OCI-M2 (cell line): Measurements from ENCODE around the gene CA11.
"Not testable (repeated sequence)": the region's sequence is repeated elsewhere in the genome, so short reads cannot be mapped to it uniquely, and the experiment has no call there.

Experiments used
- DNase-seq: peaks from one replicate; lab custom pipeline; 2025; ENCODE audit not compliant: unreplicated experiment; lab: John Stamatoyannopoulos, UW

Gene CA11

GRCh38 chr19:48669903-48670668, 24.1 kb upstream of the CA11 start:
- DNase-seq, result no peak

GRCh38 chr19:48668761-48669160, 22.8 kb upstream of the CA11 start:
- no peak for DNase-seq

- no peak for DNase-seq
These were observed 22.3 kb upstream of the CA11 start for GRCh38 chr19:48668332-48668731.

- DNase-seq, result no peak
These were observed 19.8 kb upstream of the CA11 start for GRCh38 chr19:48665786-48666185.

- no peak for DNase-seq
These were observed 18.5 kb upstream of the CA11 start for GRCh38 chr19:48664476-48664875.

DNA sequence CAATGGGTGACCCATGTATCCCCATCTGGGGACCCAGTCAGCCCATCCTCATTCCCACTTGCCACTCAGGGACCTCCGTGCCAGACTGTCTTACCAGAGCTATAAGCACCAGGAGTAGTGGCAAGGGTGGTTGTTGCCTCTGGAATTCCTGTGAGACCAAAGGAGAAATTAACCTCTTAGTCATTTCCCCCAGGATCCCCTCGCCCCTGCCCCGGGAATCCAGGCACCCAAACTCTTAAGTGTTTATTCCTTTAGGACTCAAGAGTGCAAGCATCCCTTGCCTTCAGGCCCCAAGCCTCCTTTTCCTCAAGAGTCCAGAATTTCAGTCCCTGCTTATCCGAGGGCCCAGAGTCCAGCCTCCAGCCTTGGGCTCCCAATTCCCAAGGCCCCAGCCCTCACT, 17.7 kb upstream of the CA11 start:
- DNase-seq, result no peak

DNA sequence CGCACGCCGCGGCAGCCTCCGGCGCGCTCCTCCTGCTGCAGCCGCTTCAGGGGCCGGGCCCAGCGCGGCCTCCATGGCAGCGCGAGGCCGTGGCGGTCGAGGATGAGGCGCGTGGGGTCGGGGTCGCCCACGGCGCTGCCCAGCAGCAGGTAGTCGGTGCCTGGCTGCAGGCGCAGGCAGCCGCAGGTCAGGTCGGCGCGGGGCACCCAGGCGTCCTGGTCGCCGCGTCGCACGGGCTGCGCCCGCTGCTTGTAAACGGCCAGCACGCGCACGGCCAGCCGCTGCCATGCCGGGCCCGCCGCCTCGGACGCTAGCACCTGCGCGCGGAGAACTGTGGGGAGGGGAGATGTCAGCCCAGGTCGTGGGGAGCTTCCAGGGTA, 15.7 kb upstream of the CA11 start:
- no peak for DNase-seq

- no peak for DNase-seq
These were observed 15.1 kb upstream of the CA11 start for GRCh38 chr19:48660852-48661710.

DNA sequence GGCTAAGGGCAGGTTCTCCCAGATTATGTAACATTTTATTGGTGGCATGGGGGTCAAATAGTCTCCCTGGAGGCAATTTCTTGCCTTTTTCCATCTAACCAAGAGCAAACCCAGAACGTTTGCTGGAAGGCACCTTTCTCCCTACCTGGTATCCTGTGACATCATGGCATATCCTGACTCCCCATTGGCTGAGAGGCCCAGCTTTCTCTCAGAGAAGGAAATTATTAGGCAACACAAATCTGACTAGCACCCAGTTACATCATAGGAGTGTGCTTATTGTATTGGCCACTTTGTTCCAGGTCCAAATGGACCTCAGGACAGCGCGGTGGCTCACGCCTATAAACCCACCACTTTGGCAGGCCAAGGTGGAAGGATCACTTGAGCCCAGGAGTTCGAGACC, 13.8 kb upstream of the CA11 start:
- DNase-seq, result no peak

DNA sequence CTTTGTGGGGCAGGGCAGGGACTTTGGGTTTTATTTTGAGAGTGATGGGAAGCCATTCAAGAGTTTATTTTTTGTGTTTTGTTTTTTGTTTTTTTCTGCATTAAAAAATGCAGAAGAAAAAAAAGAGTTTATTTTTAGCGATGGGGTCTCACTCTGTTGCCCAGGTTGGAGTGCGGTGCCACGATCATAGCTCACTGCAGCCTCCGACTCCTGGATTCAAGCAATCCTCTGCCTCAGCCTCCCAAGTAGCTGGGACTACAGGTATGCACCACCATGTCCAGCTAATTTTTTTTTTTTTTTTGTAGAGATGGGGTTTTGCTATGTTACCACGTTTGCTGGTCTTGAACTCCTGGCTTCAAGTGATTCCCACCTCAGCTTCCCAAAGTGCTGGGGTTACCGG, 12.5 kb upstream of the CA11 start:
- DNase-seq, result no peak

DNA sequence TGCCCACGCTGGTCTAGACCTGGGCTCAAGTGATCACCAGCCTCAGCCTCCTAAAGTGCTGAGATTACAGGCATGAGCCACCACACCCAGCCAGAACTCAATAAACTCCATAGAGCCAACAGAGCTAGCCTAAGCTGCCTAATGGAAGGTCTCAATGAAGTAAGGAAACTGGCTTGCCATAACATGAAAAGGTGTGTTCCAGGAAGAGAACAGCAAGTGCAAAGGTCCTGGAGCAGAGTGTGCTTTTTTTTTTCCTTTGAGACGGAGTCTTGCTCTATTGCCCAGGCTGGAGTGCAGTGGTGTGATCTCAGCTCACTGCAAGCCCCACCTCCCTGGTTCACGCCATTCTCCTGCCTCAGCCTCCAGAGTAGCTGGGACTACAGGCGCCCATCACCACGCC, 11.8 kb upstream of the CA11 start:
- not testable (repeated sequence) for DNase-seq

GRCh38 chr19:48656840-48657474, 11.0 kb upstream of the CA11 start:
- no peak for DNase-seq

DNA sequence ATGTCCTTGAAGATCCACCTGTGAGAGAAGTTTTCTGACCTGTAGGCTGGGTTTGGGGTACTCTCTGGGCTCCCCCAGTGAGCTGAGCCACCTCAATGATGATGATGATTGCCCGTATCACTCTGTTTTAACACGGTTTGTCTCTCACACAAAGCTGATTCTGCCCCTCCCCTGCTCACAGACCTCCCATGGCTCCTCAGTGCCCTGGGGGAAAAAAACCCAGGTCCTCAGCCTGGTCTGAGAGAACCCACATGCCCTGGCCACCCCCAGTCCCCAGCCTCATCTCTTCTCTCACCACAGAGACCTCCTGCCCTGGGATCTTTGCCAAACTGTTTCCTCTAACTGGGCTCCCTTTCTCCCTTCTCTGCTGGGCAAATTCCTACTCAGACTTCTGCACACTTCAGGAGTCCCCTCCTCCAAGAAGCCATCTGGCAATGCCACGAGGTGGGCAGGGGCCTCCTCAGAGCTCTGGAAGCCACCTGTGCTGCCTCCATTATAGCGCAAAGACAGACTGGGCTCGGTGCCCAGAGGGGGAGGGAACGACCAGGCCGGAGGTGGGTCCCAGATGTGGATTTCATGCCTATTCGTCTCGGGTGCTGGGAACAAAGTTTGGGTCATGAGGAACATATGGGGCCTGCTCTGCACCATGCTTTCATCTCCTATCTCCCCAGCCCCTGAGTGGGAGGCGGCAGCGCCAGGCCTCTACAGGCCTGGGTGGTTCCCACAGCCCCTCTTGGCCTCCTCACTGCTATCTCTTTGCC, 8.5 kb upstream of the CA11 start:
- no peak for DNase-seq

- no peak for DNase-seq
These were observed 5.7 kb upstream of the CA11 start for GRCh38 chr19:48651683-48652048.

DNA sequence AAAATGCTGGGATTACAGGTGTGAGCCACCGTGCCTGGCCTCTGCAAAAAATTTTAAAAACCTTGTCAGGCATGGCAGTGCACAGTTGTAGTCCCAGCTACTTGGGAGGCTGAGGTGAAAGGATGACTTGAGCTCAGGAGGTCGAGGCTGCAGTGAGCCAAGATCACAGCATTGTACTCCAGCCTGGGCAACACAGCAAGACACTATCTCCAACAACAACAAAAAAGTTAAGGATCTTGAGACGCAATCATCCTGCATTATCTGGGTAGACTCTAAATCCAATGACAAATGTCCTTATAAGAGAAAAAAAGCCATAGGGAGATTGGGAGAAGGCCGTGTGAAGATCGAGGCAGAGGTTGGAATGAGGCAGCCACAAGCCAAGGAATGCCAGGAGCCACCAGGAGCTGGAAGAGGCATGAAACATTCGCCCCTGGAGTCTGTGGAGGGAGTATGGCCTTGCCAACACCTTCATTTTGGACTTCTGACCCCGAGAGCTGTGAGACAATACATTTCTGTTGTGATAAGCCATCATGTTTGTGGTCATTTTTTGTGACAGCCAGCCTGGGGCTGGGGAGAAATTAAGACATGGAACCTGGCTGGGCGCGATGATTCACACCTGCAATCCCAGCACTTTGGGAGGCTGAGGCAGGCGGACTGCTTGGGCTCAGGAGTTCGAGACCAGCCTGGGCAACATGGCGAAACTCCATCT, 5.1 kb upstream of the CA11 start:
- no peak for DNase-seq

DNA sequence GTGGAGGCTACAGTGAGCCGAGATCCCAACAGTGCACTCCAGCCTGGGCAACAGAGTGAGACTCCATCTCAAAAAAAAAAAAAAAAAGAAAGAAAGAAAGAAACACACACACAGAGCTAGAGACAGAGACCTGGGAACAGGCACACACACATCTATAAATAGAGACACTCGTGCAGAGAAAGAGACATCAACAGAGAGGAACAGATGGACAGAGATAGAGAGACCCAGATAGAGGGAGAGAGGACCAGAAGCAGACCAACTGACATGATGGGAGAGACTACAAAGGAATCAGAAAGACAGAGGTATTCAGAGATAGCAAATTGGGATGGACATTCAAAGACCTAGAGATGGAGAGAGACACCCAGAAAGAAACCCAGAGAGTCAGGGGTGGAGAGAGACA, 2.1 kb upstream of the CA11 start:
- DNase-seq, result no peak

DNA sequence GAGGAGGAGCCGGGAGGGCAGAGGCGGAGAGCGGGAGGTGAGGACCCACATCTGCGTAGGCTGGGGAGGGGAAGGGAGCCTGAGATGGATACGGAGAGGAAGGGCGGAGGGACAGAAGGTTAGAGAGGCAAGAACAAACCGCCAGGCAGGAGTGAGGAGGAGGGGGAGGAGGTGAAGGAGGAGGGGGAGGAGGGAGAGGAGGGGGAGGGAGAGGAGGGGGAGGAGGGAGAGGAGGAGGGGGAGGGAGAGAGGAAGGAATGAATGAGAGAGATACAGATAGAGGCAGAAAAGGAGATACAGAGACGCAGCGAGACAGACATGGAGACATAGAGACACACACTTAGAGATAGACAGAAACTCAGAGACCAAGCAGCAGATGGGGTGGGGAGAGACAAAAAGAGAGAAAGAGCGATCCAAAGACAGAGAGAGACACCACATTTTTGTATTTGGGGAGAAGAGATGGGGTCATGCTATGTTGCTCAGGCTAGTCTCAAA, 782 bp upstream of the CA11 start:
- DNase-seq, result no peak

DNA sequence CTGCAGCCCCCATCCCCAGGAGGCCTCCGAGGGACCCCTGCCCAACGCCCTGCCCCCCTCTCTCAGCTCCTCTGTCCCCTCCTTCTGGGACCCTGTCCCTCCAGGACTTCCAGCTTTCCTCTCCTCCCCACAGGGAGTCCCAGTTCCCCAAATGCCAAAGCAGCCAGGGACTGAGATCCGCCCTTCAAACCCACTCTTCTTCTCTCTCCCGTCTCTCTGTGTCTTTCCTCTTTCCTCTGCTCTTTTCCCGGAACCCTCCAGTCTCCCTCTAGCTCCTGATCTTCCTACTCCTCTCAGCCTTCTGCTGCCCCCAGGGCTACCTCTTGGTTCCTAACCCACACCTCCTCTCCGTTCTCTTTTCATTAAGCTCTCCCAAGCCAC, 377 bp downstream of the CA11 start:
- DNase-seq, result peak; percentile 30

DNA sequence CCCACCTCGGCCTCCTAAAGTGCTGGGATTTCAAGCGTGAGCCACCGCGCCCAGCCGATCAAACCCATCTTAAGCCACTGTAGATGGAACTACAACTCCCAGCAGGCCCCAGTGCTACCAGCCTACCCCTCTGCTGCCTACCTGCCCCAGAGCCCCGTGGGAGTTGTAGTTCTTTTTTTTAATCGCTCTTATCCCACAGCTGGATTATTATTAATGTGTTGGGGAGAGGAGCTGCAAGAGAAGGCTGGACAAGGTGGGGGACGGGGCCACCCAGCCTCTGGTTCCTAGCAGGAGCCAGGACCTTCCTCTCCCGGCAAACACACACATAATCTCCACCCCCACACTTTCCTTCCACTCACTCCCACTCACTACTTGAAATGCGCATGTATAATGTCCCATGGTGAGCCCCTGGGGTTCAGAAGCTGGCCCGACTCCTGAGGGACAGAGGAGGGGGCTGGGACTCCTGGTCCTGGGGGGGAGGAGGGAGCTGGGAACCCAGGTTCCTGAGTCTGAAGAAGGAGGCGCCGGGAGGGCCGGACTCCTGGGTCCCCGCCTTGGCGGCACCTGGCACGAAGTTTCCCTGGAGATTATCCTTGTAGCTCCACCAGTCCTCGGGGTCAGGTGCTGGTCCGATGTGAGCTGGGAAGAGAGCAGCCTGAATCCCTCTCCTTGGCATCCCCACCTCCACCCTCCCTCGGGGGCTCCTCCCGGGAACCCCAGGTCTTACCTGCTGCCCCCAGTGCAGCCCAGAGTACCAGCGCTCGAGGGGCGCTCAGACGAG, 958 bp downstream of the CA11 start:
- DNase-seq, result peak; percentile 51

GRCh38 chr19:48644355-48644754, 1.6 kb downstream of the CA11 start:
- no peak for DNase-seq
